GM12892 (cell line): ENCODE results near the gene SATB2.

Experiments used
- DNase-seq: peaks from one replicate; pipeline ENCODE4 v3.0.0; 2011; ENCODE audit not compliant: insufficient read length
- FAIRE-seq: peaks from 2 replicates; lab custom pipeline; 2011; peaks lifted over from hg19 to GRCh38; lab: Jason Lieb, UNC
- POLR2A ChIP-seq: IDR thresholded peaks from 2 replicates; pipeline ENCODE4 v1.6.1; 2011; ENCODE audit warnings: low read depth, low read length, control low read depth
- POLR2AphosphoS5 ChIP-seq: IDR thresholded peaks from 2 replicates; pipeline ENCODE4 v1.6.1; 2011; ENCODE audit warnings: low read depth, low read length, control low read depth
- TAF1 ChIP-seq: IDR thresholded peaks from 2 replicates; pipeline ENCODE4 v1.6.1; 2011; ENCODE audit warnings: low read depth, mild to moderate bottlenecking, control low read depth, low read length, borderline replicate concordance

Gene SATB2

GRCh38 chr2:199463708-199464605, 6.2 kb upstream of the SATB2 start:
- TF ChIP-seq POLR2AphosphoS5 (no peak), POLR2A (no peak), TAF1 (no peak)
- no peak for FAIRE-seq
- no peak for DNase-seq

- FAIRE-seq, result no peak
- TF ChIP-seq POLR2A (no peak), TAF1 (no peak), POLR2AphosphoS5 (no peak)
- no peak for DNase-seq
Observed at GRCh38 chr2:199462956-199463692, 5.4 kb upstream of the SATB2 start.

GRCh38 chr2:199462347-199462955, 4.7 kb upstream of the SATB2 start:
- FAIRE-seq (no peak), DNase-seq (no peak)
- no peak for TF ChIP-seq TAF1
- TF ChIP-seq POLR2A, result no peak
- TF ChIP-seq POLR2AphosphoS5, result no peak

GRCh38 chr2:199461711-199462346, 4.1 kb upstream of the SATB2 start:
- no peak for DNase-seq
- no peak for TF ChIP-seq POLR2AphosphoS5
- no peak for TF ChIP-seq POLR2A
- no peak for TF ChIP-seq TAF1
- no peak for FAIRE-seq

GRCh38 chr2:199460846-199461710, 3.3 kb upstream of the SATB2 start:
- FAIRE-seq (no peak), DNase-seq (no peak)
- no peak for TF ChIP-seq POLR2AphosphoS5
- no peak for TF ChIP-seq POLR2A
- no peak for TF ChIP-seq TAF1

GRCh38 chr2:199460101-199460671, 2.4 kb upstream of the SATB2 start:
- TF ChIP-seq POLR2AphosphoS5 (no peak), POLR2A (no peak), TAF1 (no peak)
- DNase-seq (no peak), FAIRE-seq (no peak)

- no peak for FAIRE-seq
- TF ChIP-seq POLR2AphosphoS5, result no peak
- TF ChIP-seq POLR2A, result no peak
- TF ChIP-seq TAF1, result no peak
- DNase-seq, result no peak
Observed at GRCh38 chr2:199459286-199460100, 1.8 kb upstream of the SATB2 start.

- no peak for DNase-seq
- TF ChIP-seq POLR2AphosphoS5 (no peak), TAF1 (no peak), POLR2A (no peak)
- no peak for FAIRE-seq
Observed at GRCh38 chr2:199458806-199459285, 1.1 kb upstream of the SATB2 start.

- FAIRE-seq, result no peak
- no peak for TF ChIP-seq POLR2A
- DNase-seq, result no peak
Observed at GRCh38 chr2:199458009-199458805, 468 bp upstream of the SATB2 start.
